PC-3 (cell line): Measurements from ENCODE around the gene DENND2A.

Experiments
- EZH2 ChIP-seq: fragments of 300-600 bp; sonication (generic); IDR thresholded peaks from one replicate; pipeline ENCODE4 v1.6.1; 2017; ENCODE audit warnings: antibody characterized with exemption, mild to moderate bottlenecking, low read length; ENCODE audit not compliant: unreplicated experiment
- EZH2phosphoT487 ChIP-seq: fragments of 300-600 bp; sonication (generic); IDR thresholded peaks from 2 replicates; pipeline ENCODE4 v1.6.1; 2018; ENCODE audit warnings: mild to moderate bottlenecking, antibody characterized with exemption, low read length, borderline replicate concordance

- no peak for TF ChIP-seq EZH2
- no peak for TF ChIP-seq EZH2phosphoT487
These were observed 48.9 kb upstream of the DENND2A start for GRCh38 chr7:140689199-140690152.
